ENCODE measurements around the gene EPHB2. TPM values are rescaled to one million over a fixed set of nuclear protein-coding genes. Genes with fewer than 3 reads are reported as not detected.

Gene EPHB2
- total and polyA plus RNA-seq, 7 experiments from 2014 or later: 0.27 to 2.2 (median 0.49) TPM; not detected in 3

DNA sequence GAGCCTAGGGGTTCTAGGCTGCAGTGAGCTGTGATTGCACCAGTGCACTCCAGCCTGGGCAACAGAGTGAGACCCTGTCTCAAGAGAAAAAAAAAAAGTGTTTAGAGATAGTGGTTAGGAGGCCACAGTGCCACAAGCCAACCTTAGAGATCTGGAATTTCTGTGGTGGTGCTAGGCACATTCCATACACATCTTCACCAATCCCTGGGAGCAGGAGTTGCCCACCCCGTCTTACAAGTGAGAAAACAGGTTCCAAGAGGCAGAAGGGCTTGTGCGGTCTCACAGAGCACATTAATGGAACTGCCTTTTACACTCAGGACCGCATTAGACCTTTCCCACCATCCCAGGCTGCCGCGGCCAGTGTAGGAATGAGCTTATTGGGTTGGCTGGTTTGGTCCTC, 93.2 kb downstream of the EPHB2 start:
- CTCF ChIA-PET: no interaction called here
- no peak for DNase-seq
- no peaks in the 10 kb centered on the region for H3K9me3 ChIP-seq (ENCODE audit: control insufficient read depth in 2 of 3, low read length in 3 of 3)
- H3K27ac Mint-ChIP-seq: no peak overlapping the region
- H3K27me3 ChIP-seq (ENCODE audit: control insufficient read depth in 2 of 2, insufficient read depth in 2 of 2, low read length in 2 of 2): no peaks in the 10 kb centered on the region
- H3K27me3 Mint-ChIP-seq: peaks cover 0 to 12% (median 0%) of the 10 kb centered on the region in 5 donors
- H3K9me3 Mint-ChIP-seq: no peaks in the 10 kb centered on the region
- POLR2A ChIA-PET: no interaction called here
- no peaks in the 10 kb centered on the region for H3K36me3 ChIP-seq (ENCODE audit: control insufficient read depth in 2 of 3, insufficient read depth in 3 of 3, low read length in 3 of 3)
- intact Hi-C loops (cut with micrococcal nuclease): no loop called here
- H3K4me3 Mint-ChIP-seq: no peak overlapping the region
- H3K27ac ChIP-seq (ENCODE audit: low read depth, low read length): no peak overlapping the region
- no peaks in the 10 kb centered on the region for H3K4me1 ChIP-seq (ENCODE audit: control insufficient read depth in 2 of 2, insufficient read depth in 2 of 2, low read length in 2 of 2)
- no peaks in the 10 kb centered on the region for H3K36me3 Mint-ChIP-seq
- H3K4me3 ChIP-seq (ENCODE audit: low read length): no peak overlapping the region
- ATAC-seq: no peak
- no peaks in the 10 kb centered on the region for H3K4me1 Mint-ChIP-seq

DNA sequence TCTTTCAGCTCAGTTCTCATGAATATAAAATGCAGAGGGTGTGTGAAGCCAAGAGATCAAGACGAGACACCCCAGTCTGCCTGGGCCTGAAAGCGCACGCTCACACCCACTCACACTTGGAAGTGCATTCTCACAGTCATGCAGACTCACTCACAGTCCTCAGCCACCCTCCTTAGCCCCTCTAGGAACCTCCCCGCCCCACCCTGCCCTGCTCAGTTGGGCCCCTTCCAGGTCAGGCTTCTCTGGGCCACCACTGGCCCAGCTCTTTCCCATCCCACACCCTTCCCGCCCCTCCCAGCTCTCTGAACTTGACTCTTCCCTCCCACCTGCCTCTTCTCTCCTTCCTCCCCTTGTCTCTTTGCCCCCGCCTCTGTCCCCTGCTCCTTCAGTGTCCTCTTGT, 93.8 kb downstream of the EPHB2 start:
- no peaks in the 10 kb centered on the region for H3K27me3 ChIP-seq (ENCODE audit: control insufficient read depth in 2 of 2, insufficient read depth in 2 of 2, low read length in 2 of 2)
- ATAC-seq (no peak), DNase-seq (no peak)
- Mint-ChIP-seq H3K27me3 (peaks cover 0 to 12% (median 0%) of the 10 kb centered on the region in 5 donors), H3K9me3 (no peaks in the 10 kb centered on the region), H3K27ac (no peak overlapping the region), H3K4me3 (no peak overlapping the region), H3K36me3 (no peaks in the 10 kb centered on the region), H3K4me1 (no peaks in the 10 kb centered on the region)
- CTCF ChIA-PET: no interaction called here
- H3K36me3 ChIP-seq (ENCODE audit: control insufficient read depth in 2 of 3, insufficient read depth in 3 of 3, low read length in 3 of 3): no peaks in the 10 kb centered on the region
- H3K4me3 ChIP-seq (ENCODE audit: low read length): no peak overlapping the region
- H3K27ac ChIP-seq (ENCODE audit: low read depth, low read length): no peak overlapping the region
- no peaks in the 10 kb centered on the region for H3K4me1 ChIP-seq (ENCODE audit: control insufficient read depth in 2 of 2, insufficient read depth in 2 of 2, low read length in 2 of 2)
- intact Hi-C loops (cut with micrococcal nuclease): no loop called here
- H3K9me3 ChIP-seq (ENCODE audit: control insufficient read depth in 2 of 3, low read length in 3 of 3): no peaks in the 10 kb centered on the region
- POLR2A ChIA-PET: no interaction called here

DNA sequence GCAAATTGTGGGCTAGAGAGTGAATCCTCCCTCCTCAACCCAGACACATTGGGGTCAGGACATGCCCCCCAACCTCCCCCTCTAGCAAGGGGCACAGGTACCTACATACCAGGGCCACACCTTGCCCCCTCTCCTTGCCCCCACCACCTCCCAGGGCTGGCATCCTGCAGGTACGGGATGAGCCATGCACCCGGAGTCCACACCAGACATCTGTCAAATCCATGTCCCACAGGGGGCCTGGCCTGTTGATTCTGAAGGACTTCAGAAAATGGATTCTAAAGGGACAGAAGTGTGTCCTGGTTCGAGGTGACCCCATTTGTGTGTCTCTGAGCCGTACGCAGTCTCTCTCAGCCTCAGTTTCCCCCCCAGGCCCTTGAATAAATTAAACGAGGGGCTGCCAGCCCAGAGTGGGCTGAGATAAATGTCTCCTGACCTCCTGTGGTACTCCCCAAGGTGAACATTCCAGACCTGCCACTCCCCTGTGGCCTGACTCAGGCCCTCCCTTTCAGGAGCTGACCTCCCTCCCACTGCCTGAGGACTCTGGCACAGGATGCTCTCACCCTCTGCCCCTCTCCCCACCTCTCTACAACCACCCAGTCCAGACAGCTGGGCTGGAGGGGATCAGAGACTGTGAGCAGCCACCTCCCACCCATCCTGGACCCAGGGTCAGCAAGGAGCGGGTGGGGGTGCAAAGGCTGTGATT, 94.5 kb downstream of the EPHB2 start:
- POLR2A ChIA-PET: no interaction called here

DNA sequence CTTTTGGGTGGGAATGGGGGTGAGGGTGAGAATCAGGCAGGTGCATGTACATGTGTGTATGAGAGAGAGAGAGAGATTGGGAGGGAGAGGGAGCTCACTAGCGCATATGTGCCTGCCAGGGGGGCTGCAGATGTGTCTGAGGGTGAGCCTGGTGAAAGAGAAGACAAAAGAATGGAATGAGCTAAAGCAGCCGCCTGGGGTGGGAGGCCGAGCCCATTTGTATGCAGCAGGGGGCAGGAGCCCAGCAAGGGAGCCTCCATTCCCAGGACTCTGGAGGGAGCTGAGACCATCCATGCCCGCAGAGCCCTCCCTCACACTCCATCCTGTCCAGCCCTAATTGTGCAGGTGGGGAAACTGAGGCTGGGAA, 95.0 kb downstream of the EPHB2 start:
- Mint-ChIP-seq H3K4me1 (no peaks in the 10 kb centered on the region), H3K9me3 (no peaks in the 10 kb centered on the region), H3K36me3 (no peaks in the 10 kb centered on the region), H3K27ac (no peak overlapping the region), H3K27me3 (peaks cover 0 to 15% (median 0%) of the 10 kb centered on the region in 5 donors), H3K4me3 (no peak overlapping the region)
- ChIA-PET POLR2A (no interaction called here), CTCF (no interaction called here)
- intact Hi-C loops (cut with micrococcal nuclease): no loop called here
- no peak overlapping the region for H3K27ac ChIP-seq (ENCODE audit: low read depth, low read length)
- DNase-seq: no peak
- ATAC-seq: no peak
- H3K9me3 ChIP-seq (ENCODE audit: control insufficient read depth in 2 of 3, low read length in 3 of 3): no peaks in the 10 kb centered on the region
- H3K36me3 ChIP-seq (ENCODE audit: control insufficient read depth in 2 of 3, insufficient read depth in 3 of 3, low read length in 3 of 3): no peaks in the 10 kb centered on the region
- no peaks in the 10 kb centered on the region for H3K27me3 ChIP-seq (ENCODE audit: control insufficient read depth in 2 of 2, insufficient read depth in 2 of 2, low read length in 2 of 2)
- no peak overlapping the region for H3K4me3 ChIP-seq (ENCODE audit: low read length)
- no peaks in the 10 kb centered on the region for H3K4me1 ChIP-seq (ENCODE audit: control insufficient read depth in 2 of 2, insufficient read depth in 2 of 2, low read length in 2 of 2)

More for the DNA sequence above, 94.5 kb downstream of the EPHB2 start:
- no peaks in the 10 kb centered on the region for H3K36me3 Mint-ChIP-seq
- H3K4me1 Mint-ChIP-seq: no peaks in the 10 kb centered on the region
- Histone ChIP-seq H3K4me1 (ENCODE audit: control insufficient read depth in 2 of 2, insufficient read depth in 2 of 2, low read length in 2 of 2) (no peaks in the 10 kb centered on the region), H3K36me3 (ENCODE audit: control insufficient read depth in 2 of 3, insufficient read depth in 3 of 3, low read length in 3 of 3) (no peaks in the 10 kb centered on the region), H3K27me3 (ENCODE audit: control insufficient read depth in 2 of 2, insufficient read depth in 2 of 2, low read length in 2 of 2) (no peaks in the 10 kb centered on the region), H3K9me3 (ENCODE audit: control insufficient read depth in 2 of 3, low read length in 3 of 3) (no peaks in the 10 kb centered on the region), H3K4me3 (ENCODE audit: low read length) (no peak overlapping the region), H3K27ac (ENCODE audit: low read depth, low read length) (no peak overlapping the region)
- no peak overlapping the region for H3K4me3 Mint-ChIP-seq
- intact Hi-C loops (cut with micrococcal nuclease): no loop called here
- CTCF ChIA-PET: no interaction called here
- no peaks in the 10 kb centered on the region for H3K9me3 Mint-ChIP-seq
- H3K27ac Mint-ChIP-seq: no peak overlapping the region
- no peak for DNase-seq
- no peak for ATAC-seq
- H3K27me3 Mint-ChIP-seq: peaks cover 0 to 15% (median 0%) of the 10 kb centered on the region in 5 donors

DNA sequence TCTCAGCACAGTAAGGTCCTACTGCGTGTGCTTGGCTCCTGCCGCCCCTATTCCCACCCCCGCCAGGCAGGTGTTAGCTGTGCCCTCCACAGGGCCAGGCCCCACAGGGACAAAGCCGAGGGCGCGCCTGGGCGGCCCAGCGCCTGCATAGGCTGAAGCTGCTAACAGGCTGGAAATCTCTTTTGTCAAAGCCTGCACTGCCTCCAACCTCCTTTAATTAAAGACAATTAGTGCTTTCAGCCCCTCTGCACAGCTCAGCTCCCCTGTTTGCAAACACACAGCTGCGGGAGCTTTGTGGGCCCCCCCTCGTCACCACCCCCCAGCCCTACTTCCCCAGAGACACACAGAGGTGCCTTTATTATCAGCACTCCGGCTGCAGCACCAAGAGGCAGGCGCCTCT, 95.9 kb downstream of the EPHB2 start:
- no peak overlapping the region for H3K27ac ChIP-seq (ENCODE audit: low read depth, low read length)
- DNase-seq: no peak
- H3K9me3 ChIP-seq (ENCODE audit: control insufficient read depth in 2 of 3, low read length in 3 of 3): no peaks in the 10 kb centered on the region
- H3K4me1 ChIP-seq (ENCODE audit: control insufficient read depth in 2 of 2, insufficient read depth in 2 of 2, low read length in 2 of 2): no peaks in the 10 kb centered on the region
- Mint-ChIP-seq H3K27ac (no peak overlapping the region), H3K4me3 (no peak overlapping the region), H3K9me3 (no peaks in the 10 kb centered on the region), H3K4me1 (no peaks in the 10 kb centered on the region), H3K27me3 (peaks cover 0 to 15% (median 0%) of the 10 kb centered on the region in 5 donors), H3K36me3 (no peaks in the 10 kb centered on the region)
- no peak for ATAC-seq
- H3K4me3 ChIP-seq (ENCODE audit: low read length): no peak overlapping the region
- H3K27me3 ChIP-seq (ENCODE audit: control insufficient read depth in 2 of 2, insufficient read depth in 2 of 2, low read length in 2 of 2): no peaks in the 10 kb centered on the region
- ChIA-PET CTCF (no interaction called here), POLR2A (no interaction called here)
- no peaks in the 10 kb centered on the region for H3K36me3 ChIP-seq (ENCODE audit: control insufficient read depth in 2 of 3, insufficient read depth in 3 of 3, low read length in 3 of 3)
- intact Hi-C loops (cut with micrococcal nuclease): no loop called here

DNA sequence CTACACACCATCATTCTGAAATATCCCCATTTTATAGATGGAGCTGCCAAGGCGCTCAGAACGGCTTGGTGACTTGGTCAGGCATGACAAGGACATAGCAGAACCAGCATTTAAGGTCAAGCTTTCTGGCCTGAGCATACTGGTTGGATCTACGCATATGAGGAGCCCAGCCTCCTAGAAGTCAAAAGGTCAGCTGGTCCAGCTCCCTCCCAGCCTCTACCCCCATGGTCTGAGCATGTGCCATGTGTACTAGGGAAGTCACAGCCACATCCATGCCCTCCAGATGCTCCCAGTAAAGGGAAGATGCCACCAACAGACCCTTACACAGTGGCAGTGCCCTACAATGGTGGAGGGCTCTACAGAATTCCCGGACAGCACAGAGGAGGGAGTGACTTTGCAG, 96.7 kb downstream of the EPHB2 start:
- ChIA-PET POLR2A (no interaction called here), CTCF (no interaction called here)
- no peak overlapping the region for H3K27ac Mint-ChIP-seq
- H3K9me3 Mint-ChIP-seq: no peaks in the 10 kb centered on the region
- no peaks in the 10 kb centered on the region for H3K9me3 ChIP-seq (ENCODE audit: control insufficient read depth in 2 of 3, low read length in 3 of 3)
- no peaks in the 10 kb centered on the region for H3K36me3 ChIP-seq (ENCODE audit: control insufficient read depth in 2 of 3, insufficient read depth in 3 of 3, low read length in 3 of 3)
- no peaks in the 10 kb centered on the region for H3K4me1 Mint-ChIP-seq
- no peak overlapping the region for H3K27ac ChIP-seq (ENCODE audit: low read depth, low read length)
- DNase-seq (no peak), ATAC-seq (no peak)
- H3K4me3 Mint-ChIP-seq: no peak overlapping the region
- peaks cover 0 to 13% (median 0%) of the 10 kb centered on the region in 5 donors for H3K27me3 Mint-ChIP-seq
- H3K4me1 ChIP-seq (ENCODE audit: control insufficient read depth in 2 of 2, insufficient read depth in 2 of 2, low read length in 2 of 2): no peaks in the 10 kb centered on the region
- H3K4me3 ChIP-seq (ENCODE audit: low read length): no peak overlapping the region
- H3K36me3 Mint-ChIP-seq: no peaks in the 10 kb centered on the region
- H3K27me3 ChIP-seq (ENCODE audit: control insufficient read depth in 2 of 2, insufficient read depth in 2 of 2, low read length in 2 of 2): no peaks in the 10 kb centered on the region
- intact Hi-C loops (cut with micrococcal nuclease): no loop called here

DNA sequence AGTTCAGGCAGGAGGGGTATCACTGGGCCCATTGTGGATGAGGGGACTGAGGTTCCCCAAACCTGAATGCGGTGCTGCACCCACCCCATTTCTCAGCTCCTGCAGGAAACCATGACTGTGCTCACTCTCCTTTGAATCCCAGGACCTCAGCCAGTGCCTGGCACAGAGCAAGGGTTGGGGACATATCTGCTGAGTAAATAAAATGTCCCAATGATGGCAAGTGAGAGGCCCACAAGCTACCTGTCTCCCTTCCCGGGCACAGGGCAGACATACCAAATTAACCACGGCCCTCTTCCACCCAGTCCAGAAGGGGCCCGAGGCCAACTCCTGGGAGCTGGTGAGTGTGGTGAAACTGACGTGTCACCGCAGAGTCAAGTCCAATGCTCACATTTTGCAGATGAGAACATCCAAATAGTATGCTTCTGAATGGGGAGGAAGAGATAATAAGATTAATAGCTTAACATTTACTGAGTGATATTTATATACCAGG, 97.6 kb downstream of the EPHB2 start:
- CTCF ChIA-PET: no interaction called here
- POLR2A ChIA-PET: no interaction called here
- no peaks in the 10 kb centered on the region for H3K36me3 Mint-ChIP-seq

More for the DNA sequence above, 97.6 kb downstream of the EPHB2 start:
- Mint-ChIP-seq H3K4me3 (no peak overlapping the region), H3K27ac (no peak overlapping the region), H3K27me3 (peaks cover 0 to 13% (median 0%) of the 10 kb centered on the region in 5 donors), H3K9me3 (no peaks in the 10 kb centered on the region), H3K4me1 (no peaks in the 10 kb centered on the region)
- ATAC-seq (no peak), DNase-seq (no peak)
- Histone ChIP-seq H3K9me3 (ENCODE audit: control insufficient read depth in 2 of 3, low read length in 3 of 3) (no peaks in the 10 kb centered on the region), H3K4me3 (ENCODE audit: low read length) (no peak overlapping the region), H3K4me1 (ENCODE audit: control insufficient read depth in 2 of 2, insufficient read depth in 2 of 2, low read length in 2 of 2) (no peaks in the 10 kb centered on the region), H3K27ac (ENCODE audit: low read depth, low read length) (no peak overlapping the region), H3K27me3 (ENCODE audit: control insufficient read depth in 2 of 2, insufficient read depth in 2 of 2, low read length in 2 of 2) (no peaks in the 10 kb centered on the region), H3K36me3 (ENCODE audit: control insufficient read depth in 2 of 3, insufficient read depth in 3 of 3, low read length in 3 of 3) (no peaks in the 10 kb centered on the region)
- intact Hi-C loops (cut with micrococcal nuclease): no loop called here

Data from naive thymus-derived CD4-positive, alpha-beta T cell (primary cell).